Adrenal gland (tissue), 5 donors: ENCODE results near the gene BCL2L15.

Source experiments
- CTCF ChIP-seq, 6 experiments: fragments of 450-650 bp in 4 of 6; fragments of 200-600 bp in 2 of 6; sonication (generic) in 1 of 6; IDR thresholded peaks; 1 replicate in 5 of 6; 2 replicates in 1 of 6; pipeline versions ENCODE4 v1.5.1 to v1.8.0; 2016 to 2021; ENCODE audit warnings: antibody characterized with exemption in 6 of 6, mild to moderate bottlenecking in 2 of 6, moderate library complexity in 1 of 6
- POLR2A ChIP-seq, 2 donors: fragments of 450-650 bp; IDR thresholded peaks; one replicate each; pipeline ENCODE4 v1.6.1; 2017; ENCODE audit warnings: antibody characterized with exemption in 2 of 2, mild to moderate bottlenecking in 2 of 2, moderate library complexity in 1 of 2
- donor health status: DM: no; HTN: no; CAD: no.

DNA sequence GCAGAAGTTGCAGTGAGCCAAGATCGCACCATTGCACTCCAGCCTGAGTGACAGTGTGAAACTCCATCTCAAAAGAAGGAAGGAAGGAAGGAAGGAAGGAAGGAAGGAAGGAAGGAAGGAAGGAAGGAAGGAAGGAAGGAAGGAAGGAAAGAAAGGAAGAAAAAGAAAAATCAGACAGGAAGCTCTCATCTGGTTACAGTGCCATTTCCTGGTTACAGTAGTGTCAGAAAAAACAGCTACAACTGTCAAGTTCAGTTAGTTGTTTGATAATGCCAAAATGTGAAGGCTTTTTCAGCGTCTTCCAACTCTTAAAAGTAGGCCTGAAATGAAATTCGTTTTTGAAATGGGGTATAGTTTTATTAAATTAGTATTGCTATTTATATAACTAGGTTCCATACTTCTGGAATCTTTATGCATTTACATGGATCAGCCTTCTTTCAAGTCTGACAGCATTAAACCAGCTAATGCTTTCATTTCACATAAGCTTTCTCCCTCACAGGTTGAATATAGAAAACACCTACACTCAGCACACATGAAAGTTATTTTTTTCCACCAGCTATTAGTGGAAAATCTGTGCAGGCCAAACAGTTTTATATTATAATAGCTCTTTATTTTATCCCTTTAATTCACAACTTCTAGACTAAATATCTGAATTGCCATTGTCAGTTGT is 37.1 kb downstream of the BCL2L15 start:
- TF ChIP-seq CTCF (IDR thresholded peaks at IDR 0.05) (no peak), POLR2A (IDR thresholded peaks at IDR 0.05) (no peak)
